Psoas muscle (tissue), 8 donors: ENCODE data around the gene LYG2. TPM values are rescaled to one million over a fixed set of nuclear protein-coding genes. Genes with fewer than 3 reads are reported as not detected.
A peak's percentile ranks its signal among the peaks of the same experiment; 100 is the strongest.
"Not testable (repeated sequence)": the region's sequence is repeated elsewhere in the genome, so short reads cannot be mapped to it uniquely, and the experiment has no call there.

Source experiments
- ATAC-seq, 4 donors: fragments of 200-7000 bp; cut with Tn5 transposase; one replicate each; pipeline ENCODE4 v1.9.1; 2020; ENCODE audit warnings: moderate library complexity in 3 of 4, mild to moderate bottlenecking in 2 of 4
- DNase-seq, 2 donors: peaks; one replicate each; pipeline ENCODE4 v3.0.0-alpha.2; 2020
- H3K27ac ChIP-seq: fragments of 200-600 bp; one replicate; pipeline ENCODE4 v1.8.0; 2022
- H3K27me3 ChIP-seq, 3 donors: fragments of 200-600 bp in 1 of 3; one replicate each; pipeline versions ENCODE4 v1.6.1 to v1.8.0; 2013 to 2022; ENCODE audit warnings: low read length in 2 of 3, mild to moderate bottlenecking in 2 of 3, moderate library complexity in 1 of 3; ENCODE audit not compliant: insufficient read depth in 3 of 3
- H3K36me3 ChIP-seq, 2 donors: fragments of 200-600 bp in 1 of 2; one replicate each; pipeline versions ENCODE4 v1.6.1 to v1.8.0; 2013 to 2022; ENCODE audit warnings: low read depth in 1 of 2, mild to moderate bottlenecking in 1 of 2, moderate library complexity in 1 of 2; ENCODE audit not compliant: insufficient read depth in 1 of 2
- H3K4me1 ChIP-seq: fragments of 200-600 bp; one replicate; pipeline ENCODE4 v1.8.0; 2022
- H3K4me3 ChIP-seq: fragments of 200-600 bp; one replicate; pipeline ENCODE4 v1.8.0; 2022; ENCODE audit warnings: mild to moderate bottlenecking
- H3K9me3 ChIP-seq: fragments of 200-600 bp; one replicate; pipeline ENCODE4 v1.8.0; 2022
- WGBS, 3 donors: extraction: QIAGEN DNeasy Blood & Tissue Kit; methylation state at CpG; one replicate each; pipeline versions ENCODE4 v1.1.6 to v1.1.7; 2013; 5-methylcytosine and 5-hydroxymethylcytosine counted together
- intact Hi-C, 2 donors: fragments of 100-400 bp; cut with DNase I; formaldehyde crosslinking; loops; one replicate each; pipeline versions ENCODE4 v1.11.0 to v1.14.2; 2022
- long read RNA-seq, 2 donors: library from polyadenylated mRNA; unstranded; transcript quantifications; one replicate each; pipeline ENCODE4 v2.0.0, GENCODE V29; 2021
- polyA plus RNA-seq, 3 donors: library from polyadenylated mRNA; stranded (reverse); fragments of 200-250 nt; gene quantifications; one replicate each; pipeline ENCODE4 v1.2.3, GENCODE V29; 2013
- total RNA-seq, 4 donors: library from RNA; stranded (reverse); fragmentation: NEBNext Ultra II Directional in 2 of 4; extraction: Animal tissue kit (Norgen Biotek cat#: 25700) in 2 of 4; gene quantifications; one replicate each; pipeline versions ENCODE4 v1.2.1 to v1.2.4, GENCODE V29; 2021 to 2023
- TF ChIP-seq, protein P1 (sequence below): fragments of 200-600 bp; IDR thresholded peaks from one replicate; pipeline ENCODE4 v1.8.0; 2022; ENCODE audit warnings: antibody characterized with exemption
- donor health status: healthy with polysubstance abuse.
- donor health status: DM: no; HTN: no; CAD: no; lungs with moderate emphysema.
- donor health status: Bipolar disorder and iron deficiency.
- donor health status: healthy.
- donor health status: DM: yes; HTN: yes; CAD: no.
- donor health status: DM: no; HTN: no; CAD: no.
- donor health status: DM: no; HTN: no; CAD: no.
- donor health status: DM: yes; HTN: yes; CAD: no.

Gene LYG2, protein sequence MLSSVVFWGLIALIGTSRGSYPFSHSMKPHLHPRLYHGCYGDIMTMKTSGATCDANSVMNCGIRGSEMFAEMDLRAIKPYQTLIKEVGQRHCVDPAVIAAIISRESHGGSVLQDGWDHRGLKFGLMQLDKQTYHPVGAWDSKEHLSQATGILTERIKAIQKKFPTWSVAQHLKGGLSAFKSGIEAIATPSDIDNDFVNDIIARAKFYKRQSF
- total RNA-seq: not detected
- under 1 TPM in 1 of 3 donors, not detected in 2; 0.04 TPM for polyA plus RNA-seq
- long read RNA-seq, donor 1: 0 reads
- long read RNA-seq, donor 2: 0 reads

DNA sequence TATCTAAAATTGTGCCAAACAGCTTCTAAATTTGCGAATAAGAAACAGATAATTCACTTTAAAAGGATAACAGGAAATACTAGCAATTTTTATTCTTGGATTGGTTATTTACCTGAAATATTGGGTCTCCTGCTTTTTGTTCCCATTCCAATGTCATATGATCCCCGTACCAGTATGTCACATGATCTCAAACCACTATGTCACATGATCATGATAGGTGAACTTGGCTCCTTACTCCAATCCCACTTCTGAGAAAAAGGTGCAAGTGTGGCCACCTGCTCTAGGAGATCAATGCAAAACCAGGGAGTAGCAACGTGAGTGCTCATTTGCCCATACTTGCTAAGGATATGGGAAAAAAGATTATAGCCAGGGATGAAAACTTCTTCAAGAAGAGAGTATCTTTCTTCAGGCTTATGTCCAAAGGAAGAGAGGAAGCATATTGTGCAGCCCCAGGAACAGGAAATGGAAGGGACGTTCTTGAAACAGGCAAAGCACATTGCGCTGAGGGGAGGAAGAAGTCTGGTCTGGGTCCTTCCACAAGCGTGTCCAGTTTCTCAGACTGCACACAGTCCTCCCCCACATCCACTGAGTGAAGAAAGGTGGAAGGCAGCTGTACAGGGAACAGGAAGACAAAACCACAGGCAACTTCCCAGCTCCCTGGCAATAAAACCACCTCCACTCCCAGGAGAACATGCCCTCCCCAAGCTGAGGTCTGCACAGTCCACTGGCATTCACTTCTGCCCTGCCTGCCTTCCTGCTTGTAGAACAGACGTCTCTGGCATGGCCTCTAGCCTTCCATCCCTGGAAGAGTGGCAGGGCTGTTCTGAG, at the start of gene LYG2:
Gene LYG2, minus strand, starts transcription at position 176 of the 828 bp plus-strand sequence. CDS start 1,406 bp downstream, outside the sequence.
- TF ChIP-seq, protein P1, sequence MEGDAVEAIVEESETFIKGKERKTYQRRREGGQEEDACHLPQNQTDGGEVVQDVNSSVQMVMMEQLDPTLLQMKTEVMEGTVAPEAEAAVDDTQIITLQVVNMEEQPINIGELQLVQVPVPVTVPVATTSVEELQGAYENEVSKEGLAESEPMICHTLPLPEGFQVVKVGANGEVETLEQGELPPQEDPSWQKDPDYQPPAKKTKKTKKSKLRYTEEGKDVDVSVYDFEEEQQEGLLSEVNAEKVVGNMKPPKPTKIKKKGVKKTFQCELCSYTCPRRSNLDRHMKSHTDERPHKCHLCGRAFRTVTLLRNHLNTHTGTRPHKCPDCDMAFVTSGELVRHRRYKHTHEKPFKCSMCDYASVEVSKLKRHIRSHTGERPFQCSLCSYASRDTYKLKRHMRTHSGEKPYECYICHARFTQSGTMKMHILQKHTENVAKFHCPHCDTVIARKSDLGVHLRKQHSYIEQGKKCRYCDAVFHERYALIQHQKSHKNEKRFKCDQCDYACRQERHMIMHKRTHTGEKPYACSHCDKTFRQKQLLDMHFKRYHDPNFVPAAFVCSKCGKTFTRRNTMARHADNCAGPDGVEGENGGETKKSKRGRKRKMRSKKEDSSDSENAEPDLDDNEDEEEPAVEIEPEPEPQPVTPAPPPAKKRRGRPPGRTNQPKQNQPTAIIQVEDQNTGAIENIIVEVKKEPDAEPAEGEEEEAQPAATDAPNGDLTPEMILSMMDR: no peak
- intact Hi-C loops: no loop called here
- DNase-seq (no peak), ATAC-seq (no peak)
- H3K36me3 ChIP-seq: no peaks in the 10 kb centered on the region
- H3K4me1 ChIP-seq: no peaks in the 10 kb centered on the region
- H3K4me3 ChIP-seq: no peak within 1 kb of the TSS
- no peak within 1 kb of the TSS for H3K27ac ChIP-seq
- 77 to 81% (median 78%) methylated on average over 7 of the region's 7 CpGs for WGBS, 3 donors
- H3K9me3 ChIP-seq: no peaks in the 10 kb centered on the region
- no peaks in the 10 kb centered on the region for H3K27me3 ChIP-seq

DNA sequence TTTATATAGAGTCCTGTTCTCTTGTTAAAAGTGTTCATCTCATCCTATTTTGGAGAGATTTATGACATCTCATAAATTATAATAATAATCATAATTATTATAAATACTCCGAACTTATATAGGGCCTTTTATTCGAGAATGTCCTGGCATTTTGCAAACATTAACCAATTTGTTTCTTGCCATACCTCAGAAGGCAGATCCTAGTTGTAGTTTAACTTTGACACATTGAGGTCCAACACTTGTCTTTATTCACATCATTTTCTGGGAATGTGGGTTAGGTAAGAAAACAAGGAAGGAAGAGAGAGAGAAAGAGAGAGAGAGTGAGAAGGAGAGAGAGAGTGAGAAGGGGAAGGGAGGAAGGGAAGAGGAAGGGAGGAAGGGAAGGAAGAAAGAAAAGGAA, 45.6 kb upstream of the LYG2 start, which contains the start of gene LYG1:
Gene LYG1, minus strand, starts transcription at position 101 of the 400 bp plus-strand sequence. CDS start 5,527 bp downstream, outside the sequence.
- H3K36me3 ChIP-seq: peaks cover 9 to 44% of the 10 kb centered on the region in 2 donors
- intact Hi-C loops, H3K27me3 ChIP-seq, H3K4me1 ChIP-seq, ATAC-seq, DNase-seq, H3K9me3 ChIP-seq, H3K27ac ChIP-seq, H3K4me3 ChIP-seq: not testable (repeated sequence)
- 85 to 95% (median 91%) methylated on average over 2 of the region's 2 CpGs for WGBS, 3 donors

DNA sequence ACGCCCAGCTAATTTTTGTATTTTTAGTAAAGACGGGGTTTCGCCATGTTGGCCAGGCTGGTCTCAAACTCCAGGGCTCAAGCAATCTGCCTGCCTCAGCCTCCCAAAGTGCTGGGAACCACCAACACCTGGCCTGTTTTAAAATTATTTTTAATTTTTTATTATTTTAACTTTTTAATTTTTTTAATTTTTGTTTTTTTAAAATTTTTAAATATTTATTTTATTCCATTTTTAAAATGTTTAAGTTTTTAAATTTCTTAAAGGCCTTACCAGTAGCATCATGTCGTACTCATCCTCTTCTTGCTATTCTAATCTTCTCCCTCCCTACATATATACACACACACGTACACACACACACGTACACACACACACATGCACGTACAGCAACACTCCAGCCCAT, 44.1 kb upstream of the LYG2 start:
- no peak for ATAC-seq
- no peak overlapping the region for H3K27ac ChIP-seq
- H3K27me3 ChIP-seq: no peaks in the 10 kb centered on the region
- no peaks in the 10 kb centered on the region for H3K9me3 ChIP-seq
- intact Hi-C loops: no loop called here
- 94 to 97% (median 97%) methylated on average over 7 of the region's 7 CpGs for WGBS, 3 donors
- no peak overlapping the region for H3K4me3 ChIP-seq
- TF ChIP-seq, protein P1: no peak
- H3K36me3 ChIP-seq: peaks cover 8 to 29% of the 10 kb centered on the region in 2 donors
- DNase-seq: no peak
- no peaks in the 10 kb centered on the region for H3K4me1 ChIP-seq

DNA sequence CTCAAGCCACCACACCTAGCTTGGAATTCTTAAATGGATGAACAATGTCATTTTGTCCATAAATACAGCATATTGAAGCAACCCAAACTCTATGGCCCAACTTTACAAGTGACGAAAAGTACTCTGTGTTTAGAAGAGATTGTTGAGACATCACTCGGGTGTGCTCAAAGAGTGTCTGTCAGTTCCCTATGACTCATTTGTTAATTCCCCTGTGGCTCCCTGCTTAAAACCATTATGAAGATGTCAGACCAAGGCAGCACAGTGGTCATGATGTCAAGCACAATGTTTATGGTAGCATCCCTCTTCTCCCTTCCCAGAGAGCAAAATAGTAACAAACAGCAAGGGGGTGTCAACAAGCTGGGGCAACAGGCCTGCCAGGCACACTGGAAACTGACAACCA, 42.5 kb upstream of the LYG2 start:
- no peaks in the 10 kb centered on the region for H3K4me1 ChIP-seq
- H3K36me3 ChIP-seq: peaks cover 5 to 26% of the 10 kb centered on the region in 2 donors
- no peak overlapping the region for H3K4me3 ChIP-seq
- TF ChIP-seq, protein P1: no peak
- WGBS, 3 donors: 67 to 88% (median 85%) methylated on average over 2 of the region's 2 CpGs
- H3K27me3 ChIP-seq: no peaks in the 10 kb centered on the region
- intact Hi-C loops: no loop called here
- DNase-seq (no peak), ATAC-seq (peak in 2 of 4 donors; percentile 37 to 50)
- H3K9me3 ChIP-seq: no peaks in the 10 kb centered on the region
- no peak overlapping the region for H3K27ac ChIP-seq

DNA sequence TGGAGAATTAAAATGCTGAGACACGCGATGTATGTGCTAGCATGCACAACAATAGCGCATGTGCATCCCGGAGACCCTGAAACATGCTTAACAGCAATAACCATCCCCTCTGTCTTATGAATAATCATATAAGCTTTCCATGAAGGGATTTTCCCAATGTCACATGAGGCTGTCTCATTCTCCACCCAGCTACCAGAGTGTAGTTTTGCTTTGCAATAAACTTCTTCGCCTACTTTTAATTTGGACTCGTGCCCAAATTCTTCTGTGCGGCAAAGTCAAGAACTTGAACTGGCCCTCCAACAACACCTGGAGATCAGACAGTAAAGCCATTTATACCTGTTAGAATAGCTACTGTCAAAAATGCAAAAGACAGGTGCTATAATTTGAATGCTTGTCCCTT, 30.1 kb upstream of the LYG2 start:
- no peak overlapping the region for H3K27ac ChIP-seq
- H3K4me1 ChIP-seq: no peaks in the 10 kb centered on the region
- TF ChIP-seq, protein P1: no peak
- ATAC-seq (no peak), DNase-seq (no peak)
- intact Hi-C loops: no loop called here
- H3K27me3 ChIP-seq: no peaks in the 10 kb centered on the region
- no peak overlapping the region for H3K4me3 ChIP-seq
- peaks cover 13 to 56% of the 10 kb centered on the region in 2 donors for H3K36me3 ChIP-seq
- 92 to 94% (median 93%) methylated on average over 7 of the region's 7 CpGs for WGBS, 3 donors
- no peaks in the 10 kb centered on the region for H3K9me3 ChIP-seq
